Pancreas (tissue), 10 donors: ENCODE data around the gene HSD3B7. TPM values are rescaled to one million over a fixed set of nuclear protein-coding genes. Genes with fewer than 3 reads are reported as not detected.

Experiments used
- ATAC-seq, 4 donors: fragments of 200-7000 bp; cut with Tn5 transposase; one replicate each; pipeline versions ENCODE4 v1.8.0 to v1.9.1; 2020; ENCODE audit warnings: mild to moderate bottlenecking in 4 of 4, moderate library complexity in 4 of 4
- DNase-seq, 6 donors: peaks; one replicate each; pipeline ENCODE4 v3.0.0-alpha.2; 2020
- FAIRE-seq: peaks from 2 replicates; lab custom pipeline; 2012; peaks lifted over from hg19 to GRCh38; lab: Jason Lieb, UNC
- H3K27ac ChIP-seq, 4 donors: fragments of 200-600 bp; sonication (generic); 1 replicate in 3 of 4; 2 replicates in 1 of 4; pipeline versions ENCODE4 v1.5.0 to v1.8.0; 2020
- H3K27me3 ChIP-seq, 4 donors: fragments of 200-600 bp; one replicate each; pipeline ENCODE4 v1.8.0; 2021
- H3K36me3 ChIP-seq, 3 donors: fragments of 200-600 bp; sonication (generic) in 1 of 3; one replicate each; pipeline versions ENCODE4 v1.5.0 to v1.8.0; 2020 to 2021
- H3K4me1 ChIP-seq, 3 donors: fragments of 200-600 bp; one replicate each; pipeline ENCODE4 v1.8.0; 2021
- H3K4me3 ChIP-seq, 4 donors: fragments of 200-600 bp; sonication (generic) in 2 of 4; one replicate each; pipeline versions ENCODE4 v1.5.0 to v1.8.0; 2020 to 2021
- H3K9me3 ChIP-seq, 4 donors: fragments of 200-600 bp; one replicate each; pipeline ENCODE4 v1.8.0; 2021
- WGBS, 2 donors: extraction: QIAGEN DNeasy Blood & Tissue Kit; methylation state at CpG; one replicate each; pipeline ENCODE4 v1.1.7; 2013; 5-methylcytosine and 5-hydroxymethylcytosine counted together
- intact Hi-C, 3 donors: fragments of 100-400 bp; cut with DNase I; formaldehyde crosslinking; loops; one replicate each; pipeline versions ENCODE4 v1.11.1 to v1.14.2; 2022
- polyA plus RNA-seq, 2 donors: library from polyadenylated mRNA; stranded (reverse); fragments of 200-250 nt; gene quantifications; one replicate each; pipeline ENCODE4 v1.2.3, GENCODE V29; 2013
- total RNA-seq, 6 donors: library from RNA; stranded (reverse); fragmentation: NEBNext Ultra II Directional in 4 of 6; extraction: Animal tissue kit (Norgen Biotek cat#: 25700) in 4 of 6; gene quantifications; one replicate each; pipeline versions ENCODE4 v1.2.1 to v1.2.4, GENCODE V29; 2021 to 2023
- TF ChIP-seq, protein P1 (sequence below), 4 donors: fragments of 200-600 bp; sonication (generic) in 3 of 4; IDR thresholded peaks; one replicate each; pipeline versions ENCODE4 v1.5.0 to v1.8.0; 2021; ENCODE audit warnings: antibody characterized with exemption in 4 of 4
- donor health status: healthy with polysubstance abuse.
- donor health status: DM: no; HTN: no; CAD: no; lungs with moderate emphysema.
- donor health status: DM: no; HTN: no; CAD: no.
- donor health status: control.
- donor health status: control.
- donor health status: Bipolar disorder and iron deficiency.
- donor health status: DM: yes; HTN: yes; CAD: no.
- donor health status: DM: no; HTN: no; CAD: no.
- donor health status: DM: no; HTN: no; CAD: no.
- donor health status: DM: yes; HTN: yes; CAD: no.

The HSD3B7 gene
- total and polyA plus RNA-seq, 8 donors, result 14.2 to 32.1 (median 17.3) TPM

DNA sequence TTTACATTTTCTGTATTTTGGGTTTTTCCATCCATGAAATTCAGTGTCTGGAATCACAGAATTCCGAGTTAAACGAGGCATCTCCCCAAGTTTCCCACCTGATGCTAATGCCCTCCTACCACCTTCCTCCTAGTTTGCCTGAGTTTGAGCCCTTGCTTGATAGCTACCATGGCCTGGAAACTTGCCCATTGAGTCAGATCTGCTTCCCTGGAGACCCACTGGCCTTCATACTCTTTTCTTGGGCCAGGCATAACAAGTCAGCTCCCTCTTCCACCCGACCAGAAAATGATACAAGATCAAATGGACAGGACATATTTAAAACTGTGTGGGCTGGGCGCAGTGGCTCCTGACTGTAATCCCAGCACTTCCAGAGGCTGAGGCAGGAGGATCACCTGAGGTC is 17.2 kb upstream of the HSD3B7 start:
- Histone ChIP-seq H3K4me1 (no peaks in the 10 kb centered on the region), H3K4me3 (no peak overlapping the region), H3K36me3 (peaks cover 3 to 71% (median 21%) of the 10 kb centered on the region in 3 donors), H3K27ac (no peak overlapping the region), H3K27me3 (no peaks in the 10 kb centered on the region), H3K9me3 (no peaks in the 10 kb centered on the region)
- intact Hi-C loops, result no loop called here
- TF ChIP-seq, protein P1, sequence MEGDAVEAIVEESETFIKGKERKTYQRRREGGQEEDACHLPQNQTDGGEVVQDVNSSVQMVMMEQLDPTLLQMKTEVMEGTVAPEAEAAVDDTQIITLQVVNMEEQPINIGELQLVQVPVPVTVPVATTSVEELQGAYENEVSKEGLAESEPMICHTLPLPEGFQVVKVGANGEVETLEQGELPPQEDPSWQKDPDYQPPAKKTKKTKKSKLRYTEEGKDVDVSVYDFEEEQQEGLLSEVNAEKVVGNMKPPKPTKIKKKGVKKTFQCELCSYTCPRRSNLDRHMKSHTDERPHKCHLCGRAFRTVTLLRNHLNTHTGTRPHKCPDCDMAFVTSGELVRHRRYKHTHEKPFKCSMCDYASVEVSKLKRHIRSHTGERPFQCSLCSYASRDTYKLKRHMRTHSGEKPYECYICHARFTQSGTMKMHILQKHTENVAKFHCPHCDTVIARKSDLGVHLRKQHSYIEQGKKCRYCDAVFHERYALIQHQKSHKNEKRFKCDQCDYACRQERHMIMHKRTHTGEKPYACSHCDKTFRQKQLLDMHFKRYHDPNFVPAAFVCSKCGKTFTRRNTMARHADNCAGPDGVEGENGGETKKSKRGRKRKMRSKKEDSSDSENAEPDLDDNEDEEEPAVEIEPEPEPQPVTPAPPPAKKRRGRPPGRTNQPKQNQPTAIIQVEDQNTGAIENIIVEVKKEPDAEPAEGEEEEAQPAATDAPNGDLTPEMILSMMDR (IDR thresholded peaks at IDR 0.05), result no peak
- 84 to 85% methylated on average over 4 of the region's 4 CpGs for WGBS, 2 donors
- DNase-seq (no peak), ATAC-seq (no peak), FAIRE-seq (no peak)

DNA sequence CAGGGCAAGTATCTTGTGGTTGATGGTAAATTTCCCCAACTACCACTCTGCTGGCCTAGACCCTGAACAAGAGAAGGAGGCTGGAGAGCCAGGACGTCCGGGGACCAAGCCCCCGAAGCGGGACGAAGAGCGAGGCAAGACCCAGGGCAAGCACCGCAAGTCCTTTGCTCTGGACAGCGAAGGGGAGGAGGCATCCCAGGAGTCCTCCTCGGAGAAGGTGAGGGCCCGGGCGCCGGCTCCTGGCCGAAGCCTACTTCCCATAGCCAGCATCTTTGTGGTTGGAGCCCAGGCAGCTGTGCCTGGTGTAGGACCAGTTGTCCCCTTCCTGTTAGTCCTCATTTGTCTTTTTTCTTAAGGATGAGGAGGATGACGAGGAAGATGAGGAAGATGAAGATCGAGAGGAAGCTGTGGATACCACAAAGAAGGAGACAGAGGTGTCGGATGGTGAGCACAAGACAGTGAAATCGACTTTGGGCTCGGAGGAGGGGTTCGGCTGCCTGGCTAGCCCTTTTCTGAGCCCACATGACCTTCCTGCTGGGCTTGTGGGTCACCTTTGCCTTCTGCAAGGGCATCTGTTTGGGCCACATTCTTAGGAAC is 15.7 kb upstream of the HSD3B7 start:
- ATAC-seq (no peak), DNase-seq (no peak), FAIRE-seq (no peak)
- 92 to 95% methylated on average over 19 of the region's 19 CpGs for WGBS, 2 donors
- Histone ChIP-seq H3K36me3 (peaks cover 3 to 66% (median 31%) of the 10 kb centered on the region in 3 donors), H3K27ac (no peak overlapping the region), H3K27me3 (no peaks in the 10 kb centered on the region), H3K9me3 (no peaks in the 10 kb centered on the region), H3K4me1 (no peaks in the 10 kb centered on the region), H3K4me3 (no peak overlapping the region)
- TF ChIP-seq, protein P1 (IDR thresholded peaks at IDR 0.05), result no peak
- intact Hi-C loops, result no loop called here

DNA sequence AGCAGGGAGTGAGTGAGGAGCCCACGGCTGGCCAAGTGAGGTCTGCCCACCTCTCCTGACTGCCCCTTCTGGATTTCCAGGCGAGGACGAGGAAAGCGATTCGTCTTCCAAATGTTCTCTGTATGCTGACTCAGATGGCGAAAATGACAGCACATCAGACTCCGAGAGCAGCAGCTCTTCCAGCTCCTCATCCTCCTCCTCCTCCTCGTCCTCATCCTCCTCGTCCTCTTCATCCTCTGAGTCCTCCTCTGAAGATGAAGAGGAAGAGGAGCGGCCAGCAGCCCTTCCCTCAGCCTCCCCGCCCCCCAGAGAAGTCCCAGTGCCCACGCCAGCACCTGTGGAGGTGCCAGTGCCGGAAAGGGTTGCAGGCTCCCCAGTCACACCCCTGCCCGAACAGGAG is 13.7 kb upstream of the HSD3B7 start:
- Histone ChIP-seq H3K9me3 (no peaks in the 10 kb centered on the region), H3K27me3 (no peaks in the 10 kb centered on the region), H3K4me1 (no peaks in the 10 kb centered on the region), H3K4me3 (no peak overlapping the region), H3K36me3 (peaks cover 3 to 57% (median 30%) of the 10 kb centered on the region in 3 donors), H3K27ac (no peak overlapping the region)
- TF ChIP-seq, protein P1 (IDR thresholded peaks at IDR 0.05), result no peak
- FAIRE-seq (no peak), DNase-seq (no peak), ATAC-seq (no peak)
- WGBS, 2 donors, result 93 to 97% methylated on average over 14 of the region's 14 CpGs
- intact Hi-C loops, result no loop called here

DNA sequence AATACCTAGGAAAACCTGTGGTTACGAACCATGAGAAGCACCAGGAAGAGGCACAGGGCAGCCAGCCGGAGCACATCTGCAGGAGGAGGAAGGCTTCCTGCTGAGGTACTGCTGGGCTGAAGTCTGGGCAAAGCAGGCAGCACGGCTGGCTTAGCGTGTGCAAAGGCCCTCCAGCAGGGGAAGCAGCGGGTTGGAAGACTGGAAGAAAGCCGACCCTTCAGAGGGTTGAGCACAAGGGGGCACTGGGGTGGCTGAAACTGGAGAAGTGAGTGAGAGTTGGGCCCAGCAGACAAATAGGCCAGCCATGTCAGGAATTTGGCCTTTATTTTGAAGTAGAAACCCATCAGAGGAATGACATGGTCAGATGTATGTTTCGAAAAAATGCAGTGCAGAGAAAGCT is 12.1 kb upstream of the HSD3B7 start:
- Histone ChIP-seq H3K4me1 (no peaks in the 10 kb centered on the region), H3K4me3 (no peak overlapping the region), H3K36me3 (peaks cover 0 to 64% (median 29%) of the 10 kb centered on the region in 3 donors), H3K27ac (no peak overlapping the region), H3K9me3 (no peaks in the 10 kb centered on the region), H3K27me3 (no peaks in the 10 kb centered on the region)
- FAIRE-seq (no peak), ATAC-seq (no peak), DNase-seq (no peak)
- intact Hi-C loops, result no loop called here
- TF ChIP-seq, protein P1 (IDR thresholded peaks at IDR 0.05), result no peak
- WGBS, 2 donors, result 88 to 90% methylated on average over 7 of the region's 7 CpGs

DNA sequence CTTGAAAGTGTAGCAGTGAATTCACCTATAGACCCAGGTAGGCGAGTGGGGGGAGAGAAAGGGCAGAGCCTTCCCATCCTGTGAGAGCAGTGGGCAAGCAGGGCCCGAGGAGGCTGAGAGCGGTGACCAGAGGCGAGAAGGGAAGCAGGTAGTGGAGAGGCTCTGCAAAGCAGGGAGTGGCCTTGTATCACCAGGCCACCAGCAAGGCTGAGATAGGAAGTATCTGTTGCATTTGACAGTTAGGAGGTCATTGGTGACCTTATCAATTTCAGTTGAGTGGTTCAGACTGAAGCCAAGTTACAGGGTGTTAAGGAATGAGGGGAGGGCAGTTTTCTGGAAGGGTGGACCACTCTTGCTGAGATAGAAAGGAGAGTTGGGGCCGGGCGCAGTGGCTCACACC is 10.7 kb upstream of the HSD3B7 start:
- H3K27me3 ChIP-seq, result no peaks in the 10 kb centered on the region
- DNase-seq (no peak), FAIRE-seq (no peak), ATAC-seq (no peak)
- H3K27ac ChIP-seq, result no peak overlapping the region
- no peak overlapping the region for H3K4me3 ChIP-seq
- TF ChIP-seq, protein P1 (IDR thresholded peaks at IDR 0.05), result no peak
- H3K36me3 ChIP-seq, result peaks cover 0 to 61% (median 29%) of the 10 kb centered on the region in 3 donors
- WGBS, 2 donors, result 93 to 94% methylated on average over 6 of the region's 6 CpGs
- no peaks in the 10 kb centered on the region for H3K9me3 ChIP-seq
- no peaks in the 10 kb centered on the region for H3K4me1 ChIP-seq
- intact Hi-C loops, result no loop called here
